HCT116 (cell line): ENCODE data around the gene ZBTB21.

ENCODE experiments used
- ZBTB33 ChIP-seq: IDR thresholded peaks from 2 replicates; pipeline ENCODE4 v1.6.1; 2011; ENCODE audit warnings: mild to moderate bottlenecking, low read length, moderate library complexity; ENCODE audit not compliant: insufficient replicate concordance; ENCODE audit errors: extremely low read depth
- ZFX ChIP-seq: fragments of 450-650 bp; IDR thresholded peaks from 2 replicates; pipeline ENCODE4 v1.6.1; 2017

- no peak for TF ChIP-seq ZFX
- no peak for TF ChIP-seq ZBTB33
Measured at GRCh38 chr21:42021371-42022090, 11.4 kb upstream of the ZBTB21 start.
